ENCODE results near the gene GRID1. TPM values are rescaled to one million over a fixed set of nuclear protein-coding genes. Genes with fewer than 3 reads are reported as not detected.

Gene GRID1
- total RNA-seq, 1 experiment from 2014 or later, result 5.6 TPM

- Histone ChIP-seq H3K4me1 (ENCODE audit: control insufficient read depth in 1 of 2, insufficient read depth in 2 of 2, low read length in 2 of 2) (peaks cover under 1 to 2% of the 10 kb centered on the region in 2 experiments; a peak in 2 of 4 replicates), H3K4me2 (ENCODE audit: low read length) (no peak overlapping the region), H4K20me1 (ENCODE audit: insufficient read depth) (0 out of 2 replicates have a peak, but pooled peaks cover 3% of the 10 kb centered on the region), H3K27me3 (ENCODE audit: insufficient read depth, low read length) (no peaks in the 10 kb centered on the region), H3K79me2 (ENCODE audit: insufficient read depth, low read length) (no peaks in the 10 kb centered on the region), H3K9ac (ENCODE audit: low read length) (no peak overlapping the region), H2AFZ (ENCODE audit: low read depth, low read length, poor library complexity, severe bottlenecking) (no peak overlapping the region), H3K27ac (ENCODE audit: low read depth, low read length) (no peak overlapping the region), H3K4me3 (replicated peaks in 1 of 2; ENCODE audit: low read depth in 1 of 2, low read length in 2 of 2) (no peak overlapping the region), H3K9me3 (ENCODE audit: control insufficient read depth in 1 of 2, insufficient read depth in 1 of 2, low read depth in 1 of 2, low read length in 2 of 2) (no peaks in the 10 kb centered on the region), H3K36me3 (ENCODE audit: control insufficient read depth in 1 of 2, insufficient read depth in 2 of 2, low read length in 2 of 2) (no peaks in the 10 kb centered on the region), H3K9me2 (ENCODE audit: insufficient read depth) (no peaks in the 10 kb centered on the region)
- CTCF ChIA-PET, result no interaction called here
- intact Hi-C loops (cut with micrococcal nuclease), result no loop called here
- TF ChIP-seq FOSL1 (IDR thresholded peaks at IDR 0.05; ENCODE audit: low read depth) (no peak), EGR1 (IDR thresholded peaks at IDR 0.05; ENCODE audit: low read depth) (no peak), POLR2A (IDR thresholded peaks at IDR 0.05; ENCODE audit: borderline replicate concordance, extremely low read depth, insufficient read depth, insufficient read length) (no peak), ZBTB33 (IDR thresholded peaks at IDR 0.05; ENCODE audit: extremely low read depth, insufficient replicate concordance, low read length) (no peak), CTCF (IDR thresholded peaks at IDR 0.05 in 2 of 3, conservative IDR thresholded peaks at IDR 0.05 in 1 of 3; ENCODE audit: borderline replicate concordance in 1 of 3, insufficient read depth in 1 of 3, low read depth in 2 of 3, low read length in 2 of 3) (no peak), SRF (IDR thresholded peaks at IDR 0.05; ENCODE audit: low read depth) (no peak), JUND (IDR thresholded peaks at IDR 0.05) (no peak), MAX (IDR thresholded peaks at IDR 0.05) (no peak), SP1 (IDR thresholded peaks at IDR 0.05; ENCODE audit: low read depth) (no peak), RAD21 (IDR thresholded peaks at IDR 0.05; ENCODE audit: low read depth) (no peak)
- TF ChIP-seq, protein P1, sequence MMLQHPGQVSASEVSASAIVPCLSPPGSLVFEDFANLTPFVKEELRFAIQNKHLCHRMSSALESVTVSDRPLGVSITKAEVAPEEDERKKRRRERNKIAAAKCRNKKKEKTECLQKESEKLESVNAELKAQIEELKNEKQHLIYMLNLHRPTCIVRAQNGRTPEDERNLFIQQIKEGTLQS (IDR thresholded peaks at IDR 0.05), result no peak
- TF ChIP-seq, protein P2, sequence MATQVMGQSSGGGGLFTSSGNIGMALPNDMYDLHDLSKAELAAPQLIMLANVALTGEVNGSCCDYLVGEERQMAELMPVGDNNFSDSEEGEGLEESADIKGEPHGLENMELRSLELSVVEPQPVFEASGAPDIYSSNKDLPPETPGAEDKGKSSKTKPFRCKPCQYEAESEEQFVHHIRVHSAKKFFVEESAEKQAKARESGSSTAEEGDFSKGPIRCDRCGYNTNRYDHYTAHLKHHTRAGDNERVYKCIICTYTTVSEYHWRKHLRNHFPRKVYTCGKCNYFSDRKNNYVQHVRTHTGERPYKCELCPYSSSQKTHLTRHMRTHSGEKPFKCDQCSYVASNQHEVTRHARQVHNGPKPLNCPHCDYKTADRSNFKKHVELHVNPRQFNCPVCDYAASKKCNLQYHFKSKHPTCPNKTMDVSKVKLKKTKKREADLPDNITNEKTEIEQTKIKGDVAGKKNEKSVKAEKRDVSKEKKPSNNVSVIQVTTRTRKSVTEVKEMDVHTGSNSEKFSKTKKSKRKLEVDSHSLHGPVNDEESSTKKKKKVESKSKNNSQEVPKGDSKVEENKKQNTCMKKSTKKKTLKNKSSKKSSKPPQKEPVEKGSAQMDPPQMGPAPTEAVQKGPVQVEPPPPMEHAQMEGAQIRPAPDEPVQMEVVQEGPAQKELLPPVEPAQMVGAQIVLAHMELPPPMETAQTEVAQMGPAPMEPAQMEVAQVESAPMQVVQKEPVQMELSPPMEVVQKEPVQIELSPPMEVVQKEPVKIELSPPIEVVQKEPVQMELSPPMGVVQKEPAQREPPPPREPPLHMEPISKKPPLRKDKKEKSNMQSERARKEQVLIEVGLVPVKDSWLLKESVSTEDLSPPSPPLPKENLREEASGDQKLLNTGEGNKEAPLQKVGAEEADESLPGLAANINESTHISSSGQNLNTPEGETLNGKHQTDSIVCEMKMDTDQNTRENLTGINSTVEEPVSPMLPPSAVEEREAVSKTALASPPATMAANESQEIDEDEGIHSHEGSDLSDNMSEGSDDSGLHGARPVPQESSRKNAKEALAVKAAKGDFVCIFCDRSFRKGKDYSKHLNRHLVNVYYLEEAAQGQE (IDR thresholded peaks at IDR 0.05; ENCODE audit: low read depth), result no peak
- no TSS peak for BruUV-seq (replicated peaks)
- RAD21 ChIA-PET (ENCODE audit: low non-redundant PET in 1 of 2, low total read pairs in 2 of 2, uncharacterized antibody in 2 of 2, unreplicated experiment in 2 of 2), result no interaction called here
- ATAC-seq (no peak), DNase-seq (ENCODE audit: low read depth, low spot score) (no peak)
- POLR2A ChIA-PET, result no interaction called here
Observed at GRCh38 chr10:85635650-85636049, 730.9 kb downstream of the GRID1 start.

Data from HCT116 (cell line).